M059J (cell line): Measurements from ENCODE around the gene EHBP1. TPM values are rescaled to one million over a fixed set of nuclear protein-coding genes. Genes with fewer than 3 reads are reported as not detected.
A peak's percentile ranks its signal among the peaks of the same experiment; 100 is the strongest.
"Not testable (repeated sequence)": the region's sequence is repeated elsewhere in the genome, so short reads cannot be mapped to it uniquely, and the experiment has no call there.

Source experiments
- DNase-seq: peaks from one replicate; pipeline ENCODE4 v3.0.0-alpha.2; 2012; ENCODE audit warnings: low read depth
- total RNA-seq: library from RNA; depleted of rRNA; stranded (reverse); fragments of >200 nt; shearing (Covaris generic); gene quantifications from 2 replicates; pipeline ENCODE4 v1.2.3, GENCODE V29; 2014; rRNA removed

Gene EHBP1
- total RNA-seq, 1 experiment from 2014 or later = 50.2 TPM

DNA sequence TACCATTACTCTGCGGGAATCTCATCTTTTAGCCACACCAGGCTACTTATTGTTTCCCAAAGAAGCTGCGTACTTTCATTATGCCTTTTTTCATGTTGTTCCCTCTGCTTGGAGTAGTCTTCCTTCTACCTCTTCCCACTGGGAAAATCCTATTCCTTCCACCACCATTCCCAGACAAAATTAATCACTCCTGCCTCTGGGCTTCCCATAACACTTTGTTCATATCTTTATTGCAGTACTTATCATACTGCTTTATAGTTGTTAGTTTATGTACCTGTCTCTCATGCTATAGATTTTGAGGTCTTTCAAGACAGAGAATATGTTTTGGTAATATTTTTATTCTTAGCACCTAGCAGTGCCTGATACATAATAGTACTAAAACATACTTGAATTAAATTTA lies 361.3 kb downstream of the EHBP1 start:
- no peak for DNase-seq

GRCh38 chr2:63071664-63072063 lies 366.2 kb downstream of the EHBP1 start:
- DNase-seq = no peak

- DNase-seq = no peak
Measured at GRCh38 chr2:63073994-63074393, 368.5 kb downstream of the EHBP1 start.

DNA sequence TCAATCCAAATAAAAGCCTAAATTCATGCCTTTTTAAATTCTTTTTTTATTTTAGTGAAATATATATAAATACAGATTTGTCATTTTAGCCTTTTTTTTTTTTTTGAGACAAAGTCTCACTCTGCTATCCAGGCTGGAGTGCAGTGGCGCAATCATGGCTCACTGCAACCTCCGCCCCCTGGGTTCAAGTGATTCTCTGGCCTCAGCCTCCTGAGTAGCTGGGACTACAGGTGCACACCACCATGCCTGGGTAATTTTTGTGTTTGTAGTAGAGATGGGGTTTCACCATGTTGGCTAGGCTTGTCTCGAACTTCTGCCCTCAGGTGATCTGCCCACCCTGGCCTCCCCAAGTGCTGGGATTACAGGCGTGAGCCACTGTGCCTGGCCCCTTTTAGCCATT lies 368.9 kb downstream of the EHBP1 start:
- not testable (repeated sequence) for DNase-seq

DNA sequence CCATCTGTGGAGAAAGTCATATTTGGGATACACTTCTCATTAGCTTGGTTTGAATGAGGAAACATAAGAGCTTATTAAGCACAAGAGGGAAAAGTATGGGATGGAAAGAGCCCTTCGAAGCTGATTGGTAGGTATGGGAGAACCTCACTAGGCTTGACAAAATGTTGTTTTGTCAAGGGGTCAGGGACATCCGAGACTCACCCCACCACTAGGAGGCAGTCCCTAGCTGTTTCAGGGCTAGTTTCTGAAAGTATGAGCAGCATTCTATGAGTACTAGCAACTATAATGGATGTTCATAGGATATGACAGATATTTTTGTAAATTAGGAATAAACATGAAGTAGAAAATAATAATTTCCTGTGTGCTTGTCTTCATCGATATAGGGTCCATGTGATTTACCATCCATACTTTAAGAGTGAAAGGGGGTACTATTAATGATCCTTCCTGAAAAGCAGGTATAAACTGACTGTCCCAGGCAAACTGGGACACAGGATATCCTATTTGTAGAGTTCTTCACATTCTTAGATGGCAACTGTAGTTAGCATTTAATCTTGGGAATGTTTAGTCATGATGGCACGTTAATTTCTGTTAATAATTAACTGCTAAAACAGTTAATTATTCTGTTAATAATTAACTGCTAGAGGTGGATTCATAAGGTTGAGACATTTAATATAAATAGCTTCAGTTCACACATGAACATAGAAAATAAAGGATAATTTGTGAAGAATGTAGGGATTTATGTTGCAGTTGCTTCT lies 373.5 kb downstream of the EHBP1 start:
- DNase-seq = peak; percentile 20

GRCh38 chr2:63081404-63081803 lies 375.9 kb downstream of the EHBP1 start:
- peak; percentile 12 for DNase-seq

DNA sequence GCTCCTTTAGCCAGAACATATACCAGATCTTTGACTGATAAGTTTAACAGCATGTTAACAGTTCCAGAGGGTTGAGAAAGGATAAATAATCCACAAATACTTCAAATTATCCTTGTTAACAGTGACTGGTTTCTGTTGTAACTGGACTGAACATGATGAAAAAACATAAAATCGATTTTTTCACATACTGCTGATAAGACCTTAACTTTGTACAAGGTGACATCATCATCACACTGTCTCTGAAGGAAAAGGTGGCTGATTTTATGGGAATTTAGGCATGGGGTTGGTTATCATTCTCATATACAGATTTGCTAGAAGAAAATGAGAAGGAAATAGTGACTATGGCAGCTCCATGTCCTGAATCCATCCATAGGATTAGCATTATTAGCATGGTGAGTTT lies 381.2 kb downstream of the EHBP1 start:
- DNase-seq = no peak

DNA sequence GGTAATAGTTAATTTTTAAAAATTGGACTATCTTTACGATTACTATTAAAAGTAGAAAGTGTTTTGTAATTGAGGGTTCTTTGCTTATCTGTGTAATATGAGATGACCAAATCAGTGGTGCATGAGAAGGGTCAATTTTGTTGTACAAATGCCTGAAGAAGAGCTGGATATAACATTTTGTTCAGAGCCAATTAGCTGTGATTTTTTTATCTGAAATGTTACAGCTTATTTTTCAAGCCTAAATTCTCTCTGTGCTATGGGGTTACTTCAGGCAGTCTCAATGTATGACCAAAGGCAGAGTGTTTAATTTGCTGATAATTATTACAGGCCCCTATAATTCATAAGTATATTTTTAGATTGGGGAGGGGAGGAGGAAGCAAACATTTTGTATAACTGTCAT lies 386.9 kb downstream of the EHBP1 start:
- DNase-seq = no peak

- no peak for DNase-seq
Measured at GRCh38 chr2:63092857-63093256, 387.3 kb downstream of the EHBP1 start.

- DNase-seq = no peak
Measured at GRCh38 chr2:63093502-63093901, 388.0 kb downstream of the EHBP1 start.

Other genes starting within 250 kb of the EHBP1 start
- gene TMEM17, start 199.5 kb upstream of the EHBP1 start, total RNA-seq = 2.1 and 3.4 TPM in 2 replicates